H9 (cell line): Measurements from ENCODE around the gene KCNMA1. TPM values are rescaled to one million over a fixed set of nuclear protein-coding genes. Genes with fewer than 3 reads are reported as not detected.
A peak's percentile ranks its signal among the peaks of the same experiment; 100 is the strongest.

Source experiments
- DNase-seq: peaks from one replicate; pipeline ENCODE4 v3.0.0-alpha.2; 2017
- H2AFZ ChIP-seq: one replicate; pipeline ENCODE4 v1.6.1; 2013; ENCODE audit warnings: mild to moderate bottlenecking, low read length, control low read depth, moderate library complexity
- H2AK5ac ChIP-seq: 2 replicates; pipeline ENCODE4 v1.6.1; 2013; ENCODE audit warnings: low read length, control low read depth, mixed read lengths; ENCODE audit not compliant: insufficient read length
- H2BK120ac ChIP-seq: one replicate; pipeline ENCODE4 v1.6.1; 2013; ENCODE audit warnings: low read depth, mild to moderate bottlenecking, low read length, control low read depth, inconsistent platforms; ENCODE audit not compliant: poor library complexity, severe bottlenecking
- H2BK12ac ChIP-seq: 2 replicates; pipeline ENCODE4 v1.6.1; 2013; ENCODE audit warnings: low read length, control low read depth, mixed read lengths, low read depth; ENCODE audit not compliant: insufficient read length
- H2BK15ac ChIP-seq: 2 replicates; pipeline ENCODE4 v1.6.1; 2013; ENCODE audit warnings: low read depth, low read length, control low read depth
- H2BK20ac ChIP-seq: one replicate; pipeline ENCODE4 v1.6.1; 2013; ENCODE audit warnings: low read depth, mild to moderate bottlenecking, low read length, control low read depth, inconsistent platforms; ENCODE audit not compliant: poor library complexity, severe bottlenecking
- H2BK5ac ChIP-seq: 2 replicates; pipeline ENCODE4 v1.6.1; 2013; ENCODE audit warnings: low read length, control low read depth, mixed read lengths; ENCODE audit not compliant: insufficient read length
- H3K14ac ChIP-seq: 2 replicates; pipeline ENCODE4 v1.6.1; 2013; ENCODE audit warnings: low read length, control low read depth; ENCODE audit not compliant: insufficient read depth
- H3K18ac ChIP-seq: 2 replicates; pipeline ENCODE4 v1.6.1; 2013; ENCODE audit warnings: low read depth, mild to moderate bottlenecking, mixed read lengths, low read length, control low read depth; ENCODE audit not compliant: insufficient read length
- H3K23ac ChIP-seq: 2 replicates; pipeline ENCODE4 v1.6.1; 2013; ENCODE audit warnings: low read length, control low read depth, mixed read lengths, low read depth; ENCODE audit not compliant: insufficient read length
- H3K23me2 ChIP-seq: 2 replicates; pipeline ENCODE4 v1.6.1; 2013; ENCODE audit warnings: low read depth, mild to moderate bottlenecking, mixed read lengths, low read length, control low read depth; ENCODE audit not compliant: insufficient read length, poor library complexity, severe bottlenecking
- H3K27ac ChIP-seq: 2 replicates; pipeline ENCODE4 v1.5.1; 2013; ENCODE audit warnings: low read length, control low read depth, mixed read lengths, low read depth; ENCODE audit not compliant: insufficient read length
- H3K27me3 ChIP-seq: 2 replicates; pipeline ENCODE4 v1.6.1; 2013; ENCODE audit warnings: low read length, control low read depth, inconsistent platforms; ENCODE audit not compliant: insufficient read depth
- H3K4ac ChIP-seq: 2 replicates; pipeline ENCODE4 v1.6.1; 2013; ENCODE audit warnings: low read depth, mild to moderate bottlenecking, control low read depth, inconsistent platforms, low read length, moderate library complexity
- H3K4me1 ChIP-seq: 2 replicates; pipeline ENCODE4 v1.6.1; 2013; ENCODE audit warnings: low read length, control low read depth, inconsistent platforms; ENCODE audit not compliant: insufficient read depth
- H3K4me2 ChIP-seq: 2 replicates; pipeline ENCODE4 v1.6.1; 2013; ENCODE audit warnings: low read length, control low read depth, mixed read lengths; ENCODE audit not compliant: insufficient read length, insufficient read depth
- H3K56ac ChIP-seq: 2 replicates; pipeline ENCODE4 v1.6.1; 2013; ENCODE audit warnings: low read depth, mild to moderate bottlenecking, mixed read lengths, low read length, control low read depth; ENCODE audit not compliant: insufficient read length
- H3K79me1 ChIP-seq: 2 replicates; pipeline ENCODE4 v1.6.1; 2013; ENCODE audit warnings: low read depth, mild to moderate bottlenecking, moderate library complexity, low read length, control low read depth, inconsistent platforms; ENCODE audit not compliant: insufficient read depth, poor library complexity, severe bottlenecking
- H3K79me2 ChIP-seq: 2 replicates; pipeline ENCODE4 v1.6.1; 2013; ENCODE audit warnings: low read length, control low read depth, inconsistent platforms; ENCODE audit not compliant: insufficient read depth
- H3K9ac ChIP-seq: 2 replicates; pipeline ENCODE4 v1.6.1; 2013; ENCODE audit warnings: low read length, control low read depth, mixed read lengths; ENCODE audit not compliant: insufficient read length; ENCODE audit errors: extremely low read depth
- H3K9me3 ChIP-seq: one replicate; pipeline ENCODE4 v1.6.1; 2013; ENCODE audit warnings: low read depth, low read length, inconsistent platforms; ENCODE audit not compliant: control insufficient read depth
- H3T11ph ChIP-seq: one replicate; pipeline ENCODE4 v1.6.1; 2013; ENCODE audit warnings: mild to moderate bottlenecking, low read length, control low read depth, inconsistent platforms
- H4K20me1 ChIP-seq: one replicate; pipeline ENCODE4 v1.6.1; 2013; ENCODE audit not compliant: control insufficient read depth, insufficient read length, insufficient read depth
- H4K5ac ChIP-seq: 2 replicates; pipeline ENCODE4 v1.6.1; 2013; ENCODE audit warnings: low read depth, mild to moderate bottlenecking, mixed read lengths, low read length, control low read depth; ENCODE audit not compliant: insufficient read length
- H4K8ac ChIP-seq: replicated peaks from 2 replicates; pipeline ENCODE4 v1.6.1; 2013; ENCODE audit warnings: low read length, control low read depth, mixed read lengths, low read depth; ENCODE audit not compliant: insufficient read length
- H4K91ac ChIP-seq: 2 replicates; pipeline ENCODE4 v1.6.1; 2013; ENCODE audit warnings: low read depth, mild to moderate bottlenecking, moderate library complexity, mixed read lengths, low read length, control low read depth; ENCODE audit not compliant: insufficient read length
- H3K27ac Mint-ChIP-seq, 3 experiments: 2 replicates in 2 of 3; 3 replicates in 1 of 3; pipeline ENCODE4 v1.8.0; 2020 to 2021; ENCODE audit warnings: mixed read lengths in 3 of 3, mild to moderate bottlenecking in 1 of 3, moderate library complexity in 1 of 3
- H3K27me3 Mint-ChIP-seq: 2 replicates; pipeline ENCODE4 v1.8.0; 2021; ENCODE audit warnings: low read depth, mild to moderate bottlenecking, moderate library complexity, mixed read lengths
- H3K36me3 Mint-ChIP-seq, 3 experiments: 2 replicates in 2 of 3; 3 replicates in 1 of 3; pipeline ENCODE4 v1.8.0; 2020 to 2021; ENCODE audit warnings: low read depth in 3 of 3, mixed read lengths in 3 of 3; ENCODE audit not compliant: insufficient read depth in 1 of 3
- H3K4me1 Mint-ChIP-seq, 2 experiments: 2 replicates each; pipeline ENCODE4 v1.8.0; 2020; ENCODE audit warnings: mixed read lengths in 2 of 2
- H3K4me3 Mint-ChIP-seq, 2 experiments: 2 replicates in 1 of 2; 3 replicates in 1 of 2; pipeline ENCODE4 v1.8.0; 2020 to 2021; ENCODE audit warnings: mild to moderate bottlenecking in 2 of 2, mixed read lengths in 2 of 2, moderate library complexity in 1 of 2
- H3K9me3 Mint-ChIP-seq, 2 experiments: 2 replicates in 1 of 2; 3 replicates in 1 of 2; pipeline ENCODE4 v1.8.0; 2020; ENCODE audit warnings: mild to moderate bottlenecking in 2 of 2, mixed read lengths in 2 of 2, moderate library complexity in 1 of 2
- WGBS: extraction: QIAGEN DNeasy Blood & Tissue Kit; methylation state at CpG from one replicate; pipeline ENCODE4 v1.1.7; 2013; ENCODE audit warnings: missing lambda C conversion rate, low lambda C conversion rate, mixed read lengths; ENCODE audit not compliant: insufficient read length; ENCODE audit errors: extremely low coverage; 5-methylcytosine and 5-hydroxymethylcytosine counted together
- total RNA-seq: library from RNA; stranded (reverse); gene quantifications from 2 replicates; pipeline ENCODE4 v1.2.1, GENCODE V29; 2021
- TF ChIP-seq, protein P1 (sequence below): fragments of 200-600 bp; sonication (generic); conservative IDR thresholded peaks from 3 replicates; pipeline ENCODE4 v1.8.0; 2021; ENCODE audit warnings: antibody characterized with exemption, mild to moderate bottlenecking

The KCNMA1 gene
- total RNA-seq, 1 experiment from 2014 or later = 2.0 TPM

DNA sequence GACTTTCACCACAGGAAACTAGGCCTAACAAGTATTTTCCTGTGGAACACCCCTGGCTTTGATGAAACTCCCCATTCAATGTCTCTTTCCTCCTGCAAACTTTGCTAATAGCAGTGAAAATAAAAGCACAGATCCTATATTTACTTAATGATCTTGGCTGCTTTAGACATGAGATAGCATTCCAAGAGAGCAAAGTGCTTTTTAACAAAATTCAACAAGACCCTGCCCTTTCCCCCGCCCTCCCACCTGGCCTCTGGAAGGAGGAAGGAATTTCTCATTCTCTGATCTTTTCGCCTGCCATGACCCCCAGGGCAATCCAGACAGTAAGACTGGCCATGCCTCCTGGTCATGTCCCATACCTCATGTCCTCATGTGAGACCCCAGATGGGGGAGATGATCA is 185.7 kb downstream of the KCNMA1 start:
- no peak overlapping the region for H4K8ac ChIP-seq
- H2BK20ac ChIP-seq = no peak overlapping the region
- H3K23me2 ChIP-seq = no peaks in the 10 kb centered on the region
- no peak overlapping the region for H3K4me3 Mint-ChIP-seq
- no peak overlapping the region for H2BK5ac ChIP-seq
- no peak overlapping the region for H3K4ac ChIP-seq
- no peak overlapping the region for H3T11ph ChIP-seq
- H3K27me3 ChIP-seq = no peaks in the 10 kb centered on the region
- H2AK5ac ChIP-seq = no peak overlapping the region
- no peaks in the 10 kb centered on the region for H3K79me2 ChIP-seq
- H3K4me2 ChIP-seq = no peak overlapping the region
- H3K9me3 Mint-ChIP-seq = no peaks in the 10 kb centered on the region
- H3K4me1 Mint-ChIP-seq = peaks cover 27 to 28% of the 10 kb centered on the region in 2 experiments
- TF ChIP-seq, protein P1, sequence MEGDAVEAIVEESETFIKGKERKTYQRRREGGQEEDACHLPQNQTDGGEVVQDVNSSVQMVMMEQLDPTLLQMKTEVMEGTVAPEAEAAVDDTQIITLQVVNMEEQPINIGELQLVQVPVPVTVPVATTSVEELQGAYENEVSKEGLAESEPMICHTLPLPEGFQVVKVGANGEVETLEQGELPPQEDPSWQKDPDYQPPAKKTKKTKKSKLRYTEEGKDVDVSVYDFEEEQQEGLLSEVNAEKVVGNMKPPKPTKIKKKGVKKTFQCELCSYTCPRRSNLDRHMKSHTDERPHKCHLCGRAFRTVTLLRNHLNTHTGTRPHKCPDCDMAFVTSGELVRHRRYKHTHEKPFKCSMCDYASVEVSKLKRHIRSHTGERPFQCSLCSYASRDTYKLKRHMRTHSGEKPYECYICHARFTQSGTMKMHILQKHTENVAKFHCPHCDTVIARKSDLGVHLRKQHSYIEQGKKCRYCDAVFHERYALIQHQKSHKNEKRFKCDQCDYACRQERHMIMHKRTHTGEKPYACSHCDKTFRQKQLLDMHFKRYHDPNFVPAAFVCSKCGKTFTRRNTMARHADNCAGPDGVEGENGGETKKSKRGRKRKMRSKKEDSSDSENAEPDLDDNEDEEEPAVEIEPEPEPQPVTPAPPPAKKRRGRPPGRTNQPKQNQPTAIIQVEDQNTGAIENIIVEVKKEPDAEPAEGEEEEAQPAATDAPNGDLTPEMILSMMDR = no peak
- H3K9ac ChIP-seq = no peak overlapping the region
- H3K14ac ChIP-seq = no peak overlapping the region
- H3K9me3 ChIP-seq = no peaks in the 10 kb centered on the region
- H2AFZ ChIP-seq = no peak overlapping the region
- H2BK15ac ChIP-seq = no peak overlapping the region
- no peaks in the 10 kb centered on the region for H3K36me3 Mint-ChIP-seq
- DNase-seq = no peak
- no peak overlapping the region for H2BK12ac ChIP-seq
- H3K18ac ChIP-seq = peak overlapping the region; percentile 53
- no peaks in the 10 kb centered on the region for H4K20me1 ChIP-seq
- no CpG with 5 or more reads among the region's 2 CpGs for WGBS
- H2BK120ac ChIP-seq = no peak overlapping the region
- H3K4me1 ChIP-seq = 0 out of 2 replicates have a peak, but pooled peaks cover 5% of the 10 kb centered on the region
- H3K56ac ChIP-seq = no peak overlapping the region
- H3K23ac ChIP-seq = no peak overlapping the region
- H4K5ac ChIP-seq = no peak overlapping the region
- H3K27ac ChIP-seq = no peak overlapping the region
- no peak overlapping the region for H4K91ac ChIP-seq
- H3K79me1 ChIP-seq = no peaks in the 10 kb centered on the region
- no peak overlapping the region for H3K27ac Mint-ChIP-seq
- peaks cover 3% of the 10 kb centered on the region for H3K27me3 Mint-ChIP-seq
